HG02840 (cell line): ENCODE results near the gene PDE4A.
"Not testable (repeated sequence)": the region's sequence is repeated elsewhere in the genome, so short reads cannot be mapped to it uniquely, and the experiment has no call there.

Source experiments
- ATAC-seq: cut with Tn5 transposase; IDR thresholded peaks from one replicate; pipeline ENCODE4 v1.9.1; 2021; ENCODE audit warnings: mild to moderate bottlenecking, moderate library complexity, moderate number of reproducible peaks; ENCODE audit not compliant: unreplicated experiment, low FRiP score

Gene PDE4A

GRCh38 chr19:10403137-10404021 lies 17.0 kb upstream of the PDE4A start, which contains the start of gene CDC37:
TSS of gene CDC37 (minus strand) at chr19:10403542. CDS start at chr19:10403479, 63 bp downstream.
- ATAC-seq, result peak; percentile 80

GRCh38 chr19:10404888-10405820 lies 15.2 kb upstream of the PDE4A start:
- ATAC-seq, result no peak

GRCh38 chr19:10406191-10406590 lies 14.1 kb upstream of the PDE4A start:
- ATAC-seq, result no peak

DNA sequence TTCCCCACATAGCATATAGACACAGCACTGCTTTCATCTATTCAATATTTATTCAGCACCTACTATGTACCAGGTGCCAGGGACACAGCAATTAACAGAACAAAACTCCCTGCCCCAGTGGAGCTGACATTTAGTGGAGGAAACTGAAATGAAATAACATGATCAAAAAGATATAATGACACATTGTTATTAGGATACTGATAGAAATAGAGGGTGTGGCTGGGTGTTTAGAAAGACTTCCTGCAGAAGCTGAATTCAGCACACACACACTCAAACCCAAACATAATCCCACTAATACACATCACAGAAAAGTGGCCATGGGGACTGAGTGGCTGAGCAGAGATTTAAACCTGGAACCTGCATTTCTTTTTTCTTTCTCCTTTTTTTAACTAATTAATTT lies 13.2 kb upstream of the PDE4A start:
- no peak for ATAC-seq

DNA sequence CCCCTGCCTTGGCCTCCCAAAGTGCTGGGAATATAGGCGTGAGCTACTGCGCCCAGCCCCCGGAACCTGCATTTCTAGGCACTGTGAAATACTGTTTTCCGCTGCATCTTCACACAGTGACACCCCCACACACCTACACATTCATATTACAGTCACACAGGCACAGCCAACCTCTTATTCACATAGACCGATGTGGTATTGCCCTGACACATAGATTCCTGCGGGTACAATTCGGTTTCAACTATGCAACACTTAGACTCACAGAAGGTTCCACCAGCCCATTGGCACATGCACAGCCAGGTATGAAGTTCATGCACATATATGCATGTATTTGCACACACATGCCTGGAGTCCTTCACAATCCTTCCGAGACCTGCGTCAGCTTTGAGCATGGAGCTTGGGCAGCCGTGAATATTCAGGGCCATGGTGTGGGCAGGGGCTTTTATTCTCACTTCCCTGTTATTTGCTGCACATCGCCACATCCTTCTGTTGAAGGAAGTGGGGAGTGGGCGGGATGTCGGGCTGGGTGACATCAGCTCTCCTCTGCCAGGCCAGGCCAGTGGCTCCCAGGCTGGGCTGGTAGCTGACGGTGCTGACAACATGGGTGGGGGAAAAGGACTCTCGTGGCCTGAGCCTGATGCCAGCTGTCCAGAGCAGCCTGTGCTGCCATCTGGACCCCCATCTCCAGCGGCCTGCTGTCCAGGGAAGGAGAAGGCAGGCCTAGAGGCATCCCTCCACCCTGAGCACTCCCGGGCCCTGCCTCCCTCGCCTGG lies 11.6 kb upstream of the PDE4A start:
- no peak for ATAC-seq

DNA sequence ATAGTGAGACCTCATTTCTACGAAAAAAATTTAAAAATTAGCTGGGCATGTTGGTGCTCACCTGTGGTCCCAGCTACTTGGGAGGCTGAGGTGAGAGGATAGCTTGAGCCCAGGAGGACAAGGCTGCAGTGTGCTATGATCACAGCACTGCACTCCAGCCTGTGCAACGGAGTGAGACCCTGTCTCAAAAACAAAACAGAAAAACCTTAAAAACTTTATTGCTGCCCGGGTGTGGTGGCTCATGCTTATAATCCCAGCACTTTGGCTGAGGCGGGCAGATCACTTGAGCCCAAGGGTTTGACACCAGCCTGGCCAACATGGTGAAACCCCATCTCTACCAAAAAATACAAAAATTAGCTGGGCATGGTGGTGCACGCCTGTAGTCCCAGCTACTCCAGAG lies 9.1 kb upstream of the PDE4A start:
- not testable (repeated sequence) for ATAC-seq

DNA sequence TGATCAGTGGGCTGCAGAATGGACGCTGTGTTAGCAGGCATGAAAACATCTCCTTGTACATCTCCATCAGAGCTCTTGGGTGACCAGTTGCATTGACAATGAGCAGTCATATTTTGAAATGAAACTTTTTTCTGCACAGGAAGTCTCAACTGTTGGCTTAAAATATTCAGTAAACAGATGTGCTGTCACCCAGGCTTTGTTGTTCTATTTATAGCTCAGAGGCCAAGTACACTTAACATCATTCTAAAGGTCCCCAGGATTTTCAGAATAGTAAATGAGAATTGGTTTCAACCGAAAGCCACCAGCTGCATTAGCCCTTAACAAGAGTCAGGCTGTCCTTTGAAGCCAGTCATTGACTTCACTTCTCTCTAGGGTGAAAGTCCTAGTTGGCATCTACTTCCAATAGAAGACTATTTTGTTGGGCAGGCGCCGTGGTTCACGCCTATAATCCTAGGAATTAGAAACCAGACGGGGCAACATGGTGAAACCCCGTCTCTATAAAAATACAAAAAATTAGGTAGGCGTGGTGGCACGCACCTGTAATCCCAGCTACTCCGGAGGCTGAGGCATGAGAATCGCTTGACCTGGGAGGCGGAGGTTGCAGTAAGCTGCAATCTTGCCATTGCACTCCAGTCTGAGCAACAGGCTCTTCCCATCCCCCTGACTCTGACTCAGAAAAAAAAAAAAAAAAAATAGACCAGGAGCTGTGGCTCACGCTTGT lies 7.9 kb upstream of the PDE4A start:
- no peak for ATAC-seq

- ATAC-seq, result no peak
Observed at GRCh38 chr19:10416083-10416379, 4.3 kb upstream of the PDE4A start.

- ATAC-seq, result no peak
Observed at GRCh38 chr19:10416380-10417257, 3.7 kb upstream of the PDE4A start.

DNA sequence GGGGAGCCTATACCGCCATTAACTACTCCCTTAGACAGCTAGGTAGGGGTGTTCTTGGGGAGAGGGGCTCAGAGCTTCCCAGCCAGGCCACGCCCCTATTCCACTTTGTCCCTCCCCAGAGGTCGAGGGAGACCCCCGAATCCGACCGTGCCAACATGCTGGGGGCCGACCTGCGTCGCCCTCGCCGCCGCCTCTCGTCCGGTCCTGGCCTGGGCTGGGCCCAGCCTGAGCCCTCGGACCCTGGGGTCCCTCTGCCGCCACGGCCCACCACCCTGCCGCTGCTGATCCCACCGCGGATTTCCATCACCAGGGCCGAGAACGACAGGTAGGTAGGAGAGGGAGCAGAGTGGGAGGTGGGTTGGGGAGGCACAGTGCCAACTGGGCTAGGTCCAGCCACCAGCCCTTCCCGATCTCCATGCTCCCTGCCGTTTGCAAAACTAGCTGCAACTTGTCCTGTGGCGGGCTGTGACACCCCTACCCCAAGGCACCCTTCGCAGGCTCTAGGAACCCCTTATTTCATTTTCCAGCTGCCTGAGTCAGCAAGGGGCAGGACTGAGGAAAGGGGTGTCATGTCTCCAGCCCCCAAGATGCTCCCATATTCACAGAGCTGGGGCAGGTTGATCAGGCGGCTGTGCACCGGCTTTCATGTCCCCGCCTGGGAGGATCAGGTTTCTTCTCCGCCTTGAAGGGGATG lies 2.6 kb upstream of the PDE4A start:
- no peak for ATAC-seq

GRCh38 chr19:10418235-10418484 lies 2.2 kb upstream of the PDE4A start:
- no peak for ATAC-seq

GRCh38 chr19:10418485-10419199 lies 1.7 kb upstream of the PDE4A start:
- ATAC-seq, result no peak

DNA sequence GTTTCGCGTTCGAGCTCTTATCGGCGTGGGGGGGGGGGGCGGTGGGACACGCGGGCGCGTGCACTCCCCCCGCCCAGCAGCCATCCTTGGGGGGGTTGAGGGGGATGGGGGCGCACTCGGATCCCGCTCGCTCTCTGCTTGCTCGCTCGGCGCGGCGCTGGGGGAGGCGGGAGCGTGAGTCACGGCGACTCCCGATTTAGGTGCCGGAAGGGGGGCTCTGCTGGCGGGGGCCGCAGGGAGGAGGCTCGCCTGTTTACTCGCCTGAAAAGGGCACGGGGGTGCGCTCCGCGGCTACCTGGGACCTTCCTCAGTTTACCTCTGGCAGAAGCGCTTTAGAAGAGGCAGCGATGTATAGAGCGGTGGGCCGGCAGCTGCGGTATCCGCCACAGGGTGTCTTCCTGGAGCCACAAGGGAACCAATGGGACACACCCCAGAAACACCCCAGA lies 1.1 kb upstream of the PDE4A start:
- no peak for ATAC-seq

DNA sequence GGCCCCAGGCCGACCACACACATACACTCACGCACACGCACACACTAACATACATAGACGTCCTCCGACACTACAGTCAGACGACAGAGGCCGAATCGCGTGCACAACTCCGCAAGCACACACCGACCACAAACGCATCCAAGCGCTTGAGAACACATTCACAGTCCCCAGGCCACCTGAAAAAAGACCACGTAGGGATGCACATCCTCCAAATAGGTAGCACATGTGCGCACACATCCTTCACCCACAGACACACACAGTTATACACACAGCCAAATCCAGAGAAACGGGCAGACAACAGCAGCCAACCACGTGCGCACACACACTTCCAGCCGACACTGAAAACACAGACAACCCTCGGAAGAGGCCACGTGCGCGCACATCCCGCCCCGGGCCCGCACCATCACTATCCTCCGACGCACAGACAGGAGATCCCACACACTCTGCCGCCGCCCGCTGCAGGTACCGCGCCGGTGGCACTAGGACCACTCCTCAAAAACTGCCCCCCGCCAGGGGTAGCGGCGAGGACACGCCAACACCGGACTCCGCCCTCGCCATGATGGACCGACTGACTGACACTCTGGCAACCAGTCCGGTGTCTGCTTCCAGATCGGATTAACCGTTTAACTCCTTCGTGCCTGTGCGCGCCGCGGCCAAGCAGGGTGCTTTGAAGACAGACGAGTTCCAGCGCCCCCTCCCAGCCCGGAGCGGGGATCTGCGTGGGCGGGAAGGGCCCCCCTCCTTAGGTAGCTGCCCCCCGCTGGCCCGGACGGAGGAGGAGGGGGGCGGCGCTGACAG lies 493 bp upstream of the PDE4A start:
- no peak for ATAC-seq

- no peak for ATAC-seq
Observed at GRCh38 chr19:10421240-10422045, 1.1 kb downstream of the PDE4A start.

DNA sequence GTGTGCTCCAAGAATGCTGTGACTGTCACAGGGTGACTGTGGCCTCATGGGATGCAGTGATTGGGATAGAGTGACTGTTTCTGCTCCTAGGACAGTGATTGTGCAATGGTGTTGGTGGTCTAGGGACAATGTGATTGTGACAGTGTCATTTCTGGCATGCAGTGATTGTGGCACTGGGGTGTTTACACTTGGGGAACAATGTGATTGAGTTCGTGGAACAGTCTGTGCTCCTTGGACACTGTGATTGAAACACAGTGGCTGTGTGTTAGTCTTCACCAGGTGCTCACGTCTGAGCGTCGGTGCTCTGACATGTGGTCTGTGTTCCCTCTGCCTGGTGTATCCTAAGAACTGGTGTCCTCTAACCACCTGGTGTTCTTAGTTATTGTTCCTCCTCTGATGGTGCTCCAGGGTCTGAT lies 1.7 kb downstream of the PDE4A start:
- no peak for ATAC-seq
